HCT116 (cell line): ENCODE measurements around the gene ZNF445. TPM values are rescaled to one million over a fixed set of nuclear protein-coding genes. Genes with fewer than 3 reads are reported as not detected.

ENCODE experiments used
- ATAC-seq: fragments of 200-7000 bp; cut with Tn5 transposase; 2 replicates; pipeline ENCODE4 v1.9.1; 2020; ENCODE audit warnings: mild to moderate bottlenecking, moderate library complexity
- BruUV-seq: library from RNA; stranded (reverse); fragments of 400-500 nt; replicated peaks from 2 replicates; lab custom pipeline; 2021; lab: Mats Ljungman, UMichigan
- CTCF ChIA-PET: fragments of 300-600 bp; sonication (Branson Sonifier 250); formaldehyde crosslinking; loops from one replicate; lab custom pipeline; 2021; ENCODE audit warnings: antibody characterized with exemption; lab: Charles Lee
- POLR2A ChIA-PET: fragments of 300-600, 350-600 bp; sonication (Branson Sonifier 250); formaldehyde crosslinking; loops from one replicate; lab custom pipeline; 2021; ENCODE audit warnings: antibody characterized with exemption; lab: Charles Lee
- RAD21 ChIA-PET, 2 experiments: fragments of 300-600 bp; sonication (Branson Sonifier 250); formaldehyde crosslinking; loops; one replicate each; lab custom pipeline; 2023; ENCODE audit warnings: low total read pairs in 2 of 2; ENCODE audit not compliant: uncharacterized antibody in 2 of 2, unreplicated experiment in 2 of 2, low non-redundant PET in 1 of 2; lab: Charles Lee
- DNase-seq: peaks from one replicate; pipeline ENCODE4 v3.0.0-alpha.2; 2010; ENCODE audit warnings: low read depth, low spot score
- H2AFZ ChIP-seq: fragments of 200-600 bp; shearing (Covaris generic), sonication (generic); 2 replicates; pipeline ENCODE4 v1.6.1; 2017; ENCODE audit warnings: low read depth, mixed run types, mixed read lengths, antibody characterized with exemption, low read length; ENCODE audit not compliant: poor library complexity, severe bottlenecking
- H3K27ac ChIP-seq: 2 replicates; pipeline ENCODE4 v1.5.1; 2012; ENCODE audit warnings: low read depth, low read length
- H3K27me3 ChIP-seq: fragments of 200-600 bp; sonication (generic); 2 replicates; pipeline ENCODE4 v1.6.1; 2016; ENCODE audit warnings: mixed run types, low read length, mixed read lengths; ENCODE audit not compliant: insufficient read depth
- H3K36me3 ChIP-seq, 2 experiments: fragments of 200-500 bp in 1 of 2; fragments of 200-600 bp in 1 of 2; sonication (Bioruptor generic) in 1 of 2; sonication (generic) in 1 of 2; 2 replicates each; pipeline versions ENCODE4 v1.5.1 to v1.6.1; 2014 to 2016; ENCODE audit warnings: low read length in 2 of 2, inconsistent platforms in 1 of 2, mixed read lengths in 1 of 2, mixed run types in 1 of 2; ENCODE audit not compliant: insufficient read depth in 2 of 2, control insufficient read depth in 1 of 2
- H3K4me1 ChIP-seq, 2 experiments: fragments of 200-600 bp in 1 of 2; sonication (generic) in 1 of 2; 2 replicates each; pipeline versions ENCODE4 v1.5.1 to v1.6.1; 2012 to 2017; ENCODE audit warnings: low read length in 2 of 2, inconsistent platforms in 1 of 2, mild to moderate bottlenecking in 1 of 2, mixed read lengths in 1 of 2, mixed run types in 1 of 2, moderate library complexity in 1 of 2; ENCODE audit not compliant: insufficient read depth in 2 of 2, control insufficient read depth in 1 of 2
- H3K4me2 ChIP-seq: fragments of 200-600 bp; sonication (generic); 2 replicates; pipeline ENCODE4 v1.6.1; 2017; ENCODE audit warnings: mixed run types, low read length, mixed read lengths
- H3K4me3 ChIP-seq, 2 experiments: fragments of 200-600 bp in 1 of 2; sonication (generic) in 1 of 2; replicated peaks in 1 of 2; 2 replicates each; pipeline ENCODE4 v1.5.1; 2011 to 2016; ENCODE audit warnings: low read length in 2 of 2, control low read depth in 1 of 2, low read depth in 1 of 2, mild to moderate bottlenecking in 1 of 2, mixed read lengths in 1 of 2, mixed run types in 1 of 2
- H3K79me2 ChIP-seq: fragments of 200-600 bp; sonication (generic); 2 replicates; pipeline ENCODE4 v1.6.1; 2017; ENCODE audit warnings: mild to moderate bottlenecking, mixed run types, low read length, moderate library complexity, mixed read lengths; ENCODE audit not compliant: insufficient read depth
- H3K9ac ChIP-seq: fragments of 200-600 bp; sonication (generic); 2 replicates; pipeline ENCODE4 v1.6.1; 2016; ENCODE audit warnings: low read length, mixed read lengths
- H3K9me2 ChIP-seq: fragments of 200-600 bp; sonication (generic), shearing (Covaris generic); 2 replicates; pipeline ENCODE4 v1.6.1; 2017; ENCODE audit warnings: mixed run types, mild to moderate bottlenecking, moderate library complexity; ENCODE audit not compliant: insufficient read depth
- H3K9me3 ChIP-seq, 2 experiments: fragments of 200-500 bp in 1 of 2; fragments of 200-600 bp in 1 of 2; sonication (Bioruptor generic) in 1 of 2; sonication (generic) in 1 of 2; 2 replicates each; pipeline ENCODE4 v1.6.1; 2014 to 2017; ENCODE audit warnings: low read length in 2 of 2, mixed read lengths in 2 of 2, inconsistent platforms in 1 of 2, low read depth in 1 of 2, mild to moderate bottlenecking in 1 of 2, mixed run types in 1 of 2, moderate library complexity in 1 of 2; ENCODE audit not compliant: control insufficient read depth in 1 of 2, insufficient read depth in 1 of 2
- H4K20me1 ChIP-seq: fragments of 200-600 bp; sonication (generic), shearing (Covaris generic); 2 replicates; pipeline ENCODE4 v1.6.1; 2017; ENCODE audit warnings: mixed run types, mild to moderate bottlenecking, moderate library complexity; ENCODE audit not compliant: insufficient read depth
- CEBPB ChIP-seq: IDR thresholded peaks from 2 replicates; pipeline ENCODE4 v1.6.1; 2012; ENCODE audit warnings: low read depth
- EZH2 ChIP-seq: fragments of 200-600 bp; sonication (generic); IDR thresholded peaks from 2 replicates; pipeline ENCODE4 v1.6.1; 2017; ENCODE audit warnings: antibody characterized with exemption, mixed run types
- FOSL1 ChIP-seq: IDR thresholded peaks from 2 replicates; pipeline ENCODE4 v1.6.1; 2012; ENCODE audit warnings: low read depth
- POLR2A ChIP-seq: IDR thresholded peaks from 2 replicates; pipeline ENCODE4 v1.7.0; 2011; ENCODE audit warnings: borderline replicate concordance; ENCODE audit not compliant: insufficient read depth, insufficient read length; ENCODE audit errors: extremely low read depth
- SRF ChIP-seq: IDR thresholded peaks from 2 replicates; pipeline ENCODE4 v1.6.1; 2012; ENCODE audit warnings: low read depth
- TCF7L2 ChIP-seq: IDR thresholded peaks from 2 replicates; pipeline ENCODE4 v1.7.0; 2011; ENCODE audit warnings: borderline replicate concordance, inconsistent platforms; ENCODE audit not compliant: insufficient read depth, insufficient read length; ENCODE audit errors: extremely low read depth
- ZFX ChIP-seq: fragments of 450-650 bp; IDR thresholded peaks from 2 replicates; pipeline ENCODE4 v1.6.1; 2017
- intact Hi-C: fragments of 100-400 bp; cut with micrococcal nuclease; formaldehyde crosslinking; loops from 2 replicates; pipeline ENCODE4 v1.10.0; 2022
- total RNA-seq: library from RNA; stranded (reverse); gene quantifications from one replicate; pipeline ENCODE4 v1.2.1, GENCODE V29; 2021; ENCODE audit not compliant: unreplicated experiment
- TF ChIP-seq, protein P1 (sequence below), 3 experiments: fragments of 200-600 bp in 1 of 3; sonication (generic) in 1 of 3; IDR thresholded peaks in 2 of 3; conservative IDR thresholded peaks in 1 of 3; 2 replicates each; pipeline ENCODE4 v1.5.1; 2012 to 2017; ENCODE audit warnings: low read depth in 2 of 3, low read length in 2 of 3, antibody characterized with exemption in 1 of 3, borderline replicate concordance in 1 of 3, control low read depth in 1 of 3, mild to moderate bottlenecking in 1 of 3, mixed read lengths in 1 of 3, mixed run types in 1 of 3, moderate library complexity in 1 of 3; ENCODE audit not compliant: insufficient read depth in 1 of 3
- TF ChIP-seq, protein P2 (sequence below): IDR thresholded peaks from 2 replicates; pipeline ENCODE4 v1.6.1; 2011; ENCODE audit warnings: mild to moderate bottlenecking, low read length, moderate library complexity; ENCODE audit not compliant: insufficient replicate concordance; ENCODE audit errors: extremely low read depth
- TF ChIP-seq, protein P3 (sequence below): IDR thresholded peaks from 2 replicates; pipeline ENCODE4 v1.6.1; 2012; ENCODE audit warnings: low read depth

ZNF445 gene
- total RNA-seq, 1 experiment from 2014 or later: 19.9 TPM

DNA sequence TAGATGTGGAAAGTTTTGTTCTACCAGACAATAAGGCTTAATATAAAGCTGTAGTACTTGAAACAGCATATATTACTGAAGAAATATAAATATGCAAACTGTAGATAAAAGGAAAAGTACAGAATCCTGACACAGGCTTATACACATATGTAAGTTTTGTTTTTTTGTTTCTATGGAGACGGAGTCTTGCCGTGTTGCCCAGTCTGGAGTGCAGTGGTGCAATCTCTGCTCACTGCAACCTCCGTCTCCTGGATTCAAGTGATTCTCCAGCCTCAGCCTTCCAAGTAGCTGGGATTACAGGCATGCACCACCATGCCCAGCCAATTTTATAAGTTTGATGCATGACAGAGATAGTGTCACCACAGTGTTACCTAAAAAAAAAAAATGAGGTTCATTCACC is 29.1 kb upstream of the ZNF445 start:
- no peak overlapping the region for H3K4me3 ChIP-seq
- ChIA-PET RAD21 (no interaction called here), CTCF (no interaction called here), POLR2A (no interaction called here)
- H3K27ac ChIP-seq: no peak overlapping the region
- TF ChIP-seq TCF7L2 (no peak), SRF (no peak), FOSL1 (no peak), CEBPB (no peak), POLR2A (no peak), EZH2 (no peak), ZFX (no peak)
- TF ChIP-seq, protein P1, sequence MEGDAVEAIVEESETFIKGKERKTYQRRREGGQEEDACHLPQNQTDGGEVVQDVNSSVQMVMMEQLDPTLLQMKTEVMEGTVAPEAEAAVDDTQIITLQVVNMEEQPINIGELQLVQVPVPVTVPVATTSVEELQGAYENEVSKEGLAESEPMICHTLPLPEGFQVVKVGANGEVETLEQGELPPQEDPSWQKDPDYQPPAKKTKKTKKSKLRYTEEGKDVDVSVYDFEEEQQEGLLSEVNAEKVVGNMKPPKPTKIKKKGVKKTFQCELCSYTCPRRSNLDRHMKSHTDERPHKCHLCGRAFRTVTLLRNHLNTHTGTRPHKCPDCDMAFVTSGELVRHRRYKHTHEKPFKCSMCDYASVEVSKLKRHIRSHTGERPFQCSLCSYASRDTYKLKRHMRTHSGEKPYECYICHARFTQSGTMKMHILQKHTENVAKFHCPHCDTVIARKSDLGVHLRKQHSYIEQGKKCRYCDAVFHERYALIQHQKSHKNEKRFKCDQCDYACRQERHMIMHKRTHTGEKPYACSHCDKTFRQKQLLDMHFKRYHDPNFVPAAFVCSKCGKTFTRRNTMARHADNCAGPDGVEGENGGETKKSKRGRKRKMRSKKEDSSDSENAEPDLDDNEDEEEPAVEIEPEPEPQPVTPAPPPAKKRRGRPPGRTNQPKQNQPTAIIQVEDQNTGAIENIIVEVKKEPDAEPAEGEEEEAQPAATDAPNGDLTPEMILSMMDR (IDR thresholded peaks at IDR 0.05 in 2 of 3, conservative IDR thresholded peaks at IDR 0.05 in 1 of 3; ENCODE audit: borderline replicate concordance in 1 of 3, insufficient read depth in 1 of 3, low read depth in 2 of 3, low read length in 2 of 3): no peak
- TF ChIP-seq, protein P2, sequence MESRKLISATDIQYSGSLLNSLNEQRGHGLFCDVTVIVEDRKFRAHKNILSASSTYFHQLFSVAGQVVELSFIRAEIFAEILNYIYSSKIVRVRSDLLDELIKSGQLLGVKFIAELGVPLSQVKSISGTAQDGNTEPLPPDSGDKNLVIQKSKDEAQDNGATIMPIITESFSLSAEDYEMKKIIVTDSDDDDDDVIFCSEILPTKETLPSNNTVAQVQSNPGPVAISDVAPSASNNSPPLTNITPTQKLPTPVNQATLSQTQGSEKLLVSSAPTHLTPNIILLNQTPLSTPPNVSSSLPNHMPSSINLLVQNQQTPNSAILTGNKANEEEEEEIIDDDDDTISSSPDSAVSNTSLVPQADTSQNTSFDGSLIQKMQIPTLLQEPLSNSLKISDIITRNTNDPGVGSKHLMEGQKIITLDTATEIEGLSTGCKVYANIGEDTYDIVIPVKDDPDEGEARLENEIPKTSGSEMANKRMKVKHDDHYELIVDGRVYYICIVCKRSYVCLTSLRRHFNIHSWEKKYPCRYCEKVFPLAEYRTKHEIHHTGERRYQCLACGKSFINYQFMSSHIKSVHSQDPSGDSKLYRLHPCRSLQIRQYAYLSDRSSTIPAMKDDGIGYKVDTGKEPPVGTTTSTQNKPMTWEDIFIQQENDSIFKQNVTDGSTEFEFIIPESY: no peak
- TF ChIP-seq, protein P3, sequence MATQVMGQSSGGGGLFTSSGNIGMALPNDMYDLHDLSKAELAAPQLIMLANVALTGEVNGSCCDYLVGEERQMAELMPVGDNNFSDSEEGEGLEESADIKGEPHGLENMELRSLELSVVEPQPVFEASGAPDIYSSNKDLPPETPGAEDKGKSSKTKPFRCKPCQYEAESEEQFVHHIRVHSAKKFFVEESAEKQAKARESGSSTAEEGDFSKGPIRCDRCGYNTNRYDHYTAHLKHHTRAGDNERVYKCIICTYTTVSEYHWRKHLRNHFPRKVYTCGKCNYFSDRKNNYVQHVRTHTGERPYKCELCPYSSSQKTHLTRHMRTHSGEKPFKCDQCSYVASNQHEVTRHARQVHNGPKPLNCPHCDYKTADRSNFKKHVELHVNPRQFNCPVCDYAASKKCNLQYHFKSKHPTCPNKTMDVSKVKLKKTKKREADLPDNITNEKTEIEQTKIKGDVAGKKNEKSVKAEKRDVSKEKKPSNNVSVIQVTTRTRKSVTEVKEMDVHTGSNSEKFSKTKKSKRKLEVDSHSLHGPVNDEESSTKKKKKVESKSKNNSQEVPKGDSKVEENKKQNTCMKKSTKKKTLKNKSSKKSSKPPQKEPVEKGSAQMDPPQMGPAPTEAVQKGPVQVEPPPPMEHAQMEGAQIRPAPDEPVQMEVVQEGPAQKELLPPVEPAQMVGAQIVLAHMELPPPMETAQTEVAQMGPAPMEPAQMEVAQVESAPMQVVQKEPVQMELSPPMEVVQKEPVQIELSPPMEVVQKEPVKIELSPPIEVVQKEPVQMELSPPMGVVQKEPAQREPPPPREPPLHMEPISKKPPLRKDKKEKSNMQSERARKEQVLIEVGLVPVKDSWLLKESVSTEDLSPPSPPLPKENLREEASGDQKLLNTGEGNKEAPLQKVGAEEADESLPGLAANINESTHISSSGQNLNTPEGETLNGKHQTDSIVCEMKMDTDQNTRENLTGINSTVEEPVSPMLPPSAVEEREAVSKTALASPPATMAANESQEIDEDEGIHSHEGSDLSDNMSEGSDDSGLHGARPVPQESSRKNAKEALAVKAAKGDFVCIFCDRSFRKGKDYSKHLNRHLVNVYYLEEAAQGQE: no peak
- intact Hi-C loops: no loop called here
- no peak for ATAC-seq
- no peak overlapping the region for H3K9ac ChIP-seq
- H2AFZ ChIP-seq: no peak overlapping the region
- peaks cover 0 to 15% of the 10 kb centered on the region in 2 experiments; a peak in 2 of 4 replicates for H3K36me3 ChIP-seq
- H3K4me1 ChIP-seq: peaks cover 4 to 15% of the 10 kb centered on the region in 2 experiments; a peak in 3 of 4 replicates
- H3K79me2 ChIP-seq: peaks cover 73% of the 10 kb centered on the region
- BruUV-seq: no TSS peak
- H4K20me1 ChIP-seq: no peaks in the 10 kb centered on the region
- peaks cover 0 to 7% of the 10 kb centered on the region in 2 experiments; a peak in 1 of 4 replicates for H3K9me3 ChIP-seq
- no peak overlapping the region for H3K4me2 ChIP-seq
- no peaks in the 10 kb centered on the region for H3K27me3 ChIP-seq
- H3K9me2 ChIP-seq: 0 out of 2 replicates have a peak, but pooled peaks cover 3% of the 10 kb centered on the region
- no peak for DNase-seq
